ENCODE measurements around the gene FOXK2.
"Not testable (repeated sequence)": the region's sequence is repeated elsewhere in the genome, so short reads cannot be mapped to it uniquely, and the experiment has no call there.

FOXK2 gene

GRCh38 chr17:82502207-82502606 is 17.3 kb upstream of the FOXK2 start:
- in situ Hi-C loops (cut with HindIII; ENCODE audit: low pct_unique_long_range_greater_than_20kb, low sequenced_read_pairs) = no loop called here
- TF ChIP-seq JUND (IDR thresholded peaks at IDR 0.05; ENCODE audit: low read depth) = no peak
- no peak for DNase-seq (ENCODE audit: low read depth in 1 of 2, low spot score in 1 of 2)

- no peak for DNase-seq (ENCODE audit: low read depth in 1 of 2, low spot score in 1 of 2)
- in situ Hi-C loops (cut with HindIII; ENCODE audit: low pct_unique_long_range_greater_than_20kb, low sequenced_read_pairs) = no loop called here
- no peak for TF ChIP-seq JUND (IDR thresholded peaks at IDR 0.05; ENCODE audit: low read depth)
Observed at GRCh38 chr17:82503094-82503727, 16.3 kb upstream of the FOXK2 start.

GRCh38 chr17:82503728-82504308 is 15.7 kb upstream of the FOXK2 start:
- no peak for TF ChIP-seq JUND (IDR thresholded peaks at IDR 0.05; ENCODE audit: low read depth)
- DNase-seq (ENCODE audit: low read depth in 1 of 2, low spot score in 1 of 2) = no peak
- in situ Hi-C loops (cut with HindIII; ENCODE audit: low pct_unique_long_range_greater_than_20kb, low sequenced_read_pairs) = no loop called here

- DNase-seq (ENCODE audit: low read depth in 1 of 2, low spot score in 1 of 2) = no peak
- in situ Hi-C loops (cut with HindIII; ENCODE audit: low pct_unique_long_range_greater_than_20kb, low sequenced_read_pairs) = no loop called here
- TF ChIP-seq JUND (IDR thresholded peaks at IDR 0.05; ENCODE audit: low read depth) = no peak
Observed at GRCh38 chr17:82505296-82505695, 14.2 kb upstream of the FOXK2 start.

GRCh38 chr17:82506402-82506801 is 13.1 kb upstream of the FOXK2 start:
- DNase-seq (ENCODE audit: low read depth in 1 of 2, low spot score in 1 of 2); in situ Hi-C loops (cut with HindIII; ENCODE audit: low pct_unique_long_range_greater_than_20kb, low sequenced_read_pairs): not testable (repeated sequence)

GRCh38 chr17:82507631-82508175 is 11.8 kb upstream of the FOXK2 start:
- no peak for TF ChIP-seq JUND (IDR thresholded peaks at IDR 0.05; ENCODE audit: low read depth)
- in situ Hi-C loops (cut with HindIII; ENCODE audit: low pct_unique_long_range_greater_than_20kb, low sequenced_read_pairs) = no loop called here
- DNase-seq (ENCODE audit: low read depth in 1 of 2, low spot score in 1 of 2) = no peak

GRCh38 chr17:82511642-82512041 is 7.9 kb upstream of the FOXK2 start:
- DNase-seq (ENCODE audit: low read depth in 1 of 2, low spot score in 1 of 2); in situ Hi-C loops (cut with HindIII; ENCODE audit: low pct_unique_long_range_greater_than_20kb, low sequenced_read_pairs): not testable (repeated sequence)

GRCh38 chr17:82513864-82514263 is 5.7 kb upstream of the FOXK2 start:
- in situ Hi-C loops (cut with HindIII; ENCODE audit: low pct_unique_long_range_greater_than_20kb, low sequenced_read_pairs) = not testable (repeated sequence)

GRCh38 chr17:82517230-82517865 is 2.2 kb upstream of the FOXK2 start:
- no peak for TF ChIP-seq JUND (IDR thresholded peaks at IDR 0.05; ENCODE audit: low read depth)
- in situ Hi-C loops (cut with HindIII; ENCODE audit: low pct_unique_long_range_greater_than_20kb, low sequenced_read_pairs) = no loop called here
- no peak for DNase-seq (ENCODE audit: low read depth in 1 of 2, low spot score in 1 of 2)

More at GRCh38 chr17:82513864-82514263, 5.7 kb upstream of the FOXK2 start:
- not testable (repeated sequence) for DNase-seq (ENCODE audit: low read depth in 1 of 2, low spot score in 1 of 2)

GRCh38 chr17:82519971-82520903 is 705 bp downstream of the FOXK2 start:
- no peak for TF ChIP-seq JUND (IDR thresholded peaks at IDR 0.05; ENCODE audit: low read depth)
- DNase-seq (ENCODE audit: low read depth in 1 of 2, low spot score in 1 of 2) = peak in 1 of 2 experiments; percentile 31

GRCh38 chr17:82524540-82524939 is 5.0 kb downstream of the FOXK2 start:
- TF ChIP-seq JUND (IDR thresholded peaks at IDR 0.05; ENCODE audit: low read depth) = no peak
- DNase-seq (ENCODE audit: low read depth in 1 of 2, low spot score in 1 of 2) = peak in 1 of 2 experiments; percentile 62
- in situ Hi-C loops (cut with HindIII; ENCODE audit: low pct_unique_long_range_greater_than_20kb, low sequenced_read_pairs) = no loop called here

More at GRCh38 chr17:82519971-82520903, 705 bp downstream of the FOXK2 start:
- in situ Hi-C loops (cut with HindIII; ENCODE audit: low pct_unique_long_range_greater_than_20kb, low sequenced_read_pairs) = no loop called here

GRCh38 chr17:82525712-82526111 is 6.2 kb downstream of the FOXK2 start:
- no peak for TF ChIP-seq JUND (IDR thresholded peaks at IDR 0.05; ENCODE audit: low read depth)
- DNase-seq (ENCODE audit: low read depth in 1 of 2, low spot score in 1 of 2) = no peak
- in situ Hi-C loops (cut with HindIII; ENCODE audit: low pct_unique_long_range_greater_than_20kb, low sequenced_read_pairs) = no loop called here

Data from T47D (cell line).